VCaP (cell line): ENCODE data around the gene CYP2D6.
A peak's percentile ranks its signal among the peaks of the same experiment; 100 is the strongest.

Experiments
- H3K27ac ChIP-seq: fragments of 450-650 bp; 2 replicates; pipeline ENCODE4 v1.5.1; 2017
- TF ChIP-seq, protein P1 (sequence below): fragments of 450-650 bp; conservative IDR thresholded peaks from 2 replicates; pipeline ENCODE4 v1.5.1; 2017; ENCODE audit warnings: mild to moderate bottlenecking, moderate library complexity

The CYP2D6 gene

DNA sequence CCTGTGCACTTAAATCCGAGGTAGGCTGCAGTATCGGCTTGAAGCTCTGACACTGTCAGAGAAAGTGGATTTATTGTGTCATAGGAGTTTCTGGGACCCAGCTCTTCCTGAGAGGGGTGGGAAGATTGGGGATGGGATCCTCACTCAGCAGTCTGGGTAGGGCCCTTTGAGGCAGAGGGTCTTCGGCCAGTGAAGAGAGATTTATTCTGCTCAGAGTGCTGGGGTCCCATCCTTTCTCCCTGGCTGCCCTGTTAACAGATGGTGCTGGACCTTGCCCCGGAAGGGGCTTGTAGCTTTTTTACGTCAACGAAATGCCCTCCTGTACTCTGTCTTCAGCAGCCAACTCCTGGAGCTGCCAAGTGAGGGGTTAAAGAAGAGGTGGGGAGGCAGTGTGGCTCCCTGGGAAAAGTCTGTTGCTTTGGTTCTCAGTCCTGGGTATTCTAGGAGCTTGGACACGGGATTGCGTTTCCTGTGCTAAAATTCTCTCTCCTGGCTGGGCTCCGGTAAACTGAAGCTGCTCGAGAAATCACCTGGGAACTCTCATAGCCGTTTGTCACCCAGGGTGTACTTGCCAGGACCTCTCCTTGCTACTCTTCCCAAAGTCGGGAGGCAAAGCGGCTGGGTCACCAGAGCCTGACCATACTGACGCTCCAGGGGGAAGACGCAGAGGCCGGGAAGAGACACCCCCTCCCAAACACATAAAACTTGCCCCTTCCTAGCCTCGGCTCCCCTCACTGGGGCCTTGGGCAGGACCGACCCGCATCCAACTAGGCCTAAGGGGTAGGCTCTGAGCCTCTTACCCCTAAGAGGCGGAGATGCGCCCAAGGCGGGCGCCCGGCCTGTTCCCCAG lies 51.9 kb downstream of the CYP2D6 start:
- peak overlapping the region; percentile 95 for H3K27ac ChIP-seq
- TF ChIP-seq, protein P1, sequence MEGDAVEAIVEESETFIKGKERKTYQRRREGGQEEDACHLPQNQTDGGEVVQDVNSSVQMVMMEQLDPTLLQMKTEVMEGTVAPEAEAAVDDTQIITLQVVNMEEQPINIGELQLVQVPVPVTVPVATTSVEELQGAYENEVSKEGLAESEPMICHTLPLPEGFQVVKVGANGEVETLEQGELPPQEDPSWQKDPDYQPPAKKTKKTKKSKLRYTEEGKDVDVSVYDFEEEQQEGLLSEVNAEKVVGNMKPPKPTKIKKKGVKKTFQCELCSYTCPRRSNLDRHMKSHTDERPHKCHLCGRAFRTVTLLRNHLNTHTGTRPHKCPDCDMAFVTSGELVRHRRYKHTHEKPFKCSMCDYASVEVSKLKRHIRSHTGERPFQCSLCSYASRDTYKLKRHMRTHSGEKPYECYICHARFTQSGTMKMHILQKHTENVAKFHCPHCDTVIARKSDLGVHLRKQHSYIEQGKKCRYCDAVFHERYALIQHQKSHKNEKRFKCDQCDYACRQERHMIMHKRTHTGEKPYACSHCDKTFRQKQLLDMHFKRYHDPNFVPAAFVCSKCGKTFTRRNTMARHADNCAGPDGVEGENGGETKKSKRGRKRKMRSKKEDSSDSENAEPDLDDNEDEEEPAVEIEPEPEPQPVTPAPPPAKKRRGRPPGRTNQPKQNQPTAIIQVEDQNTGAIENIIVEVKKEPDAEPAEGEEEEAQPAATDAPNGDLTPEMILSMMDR = no peak

GRCh38 chr22:42077486-42078125 lies 53.0 kb downstream of the CYP2D6 start:
- H3K27ac ChIP-seq = peak overlapping the region; percentile 95
- TF ChIP-seq, protein P1 = no peak

DNA sequence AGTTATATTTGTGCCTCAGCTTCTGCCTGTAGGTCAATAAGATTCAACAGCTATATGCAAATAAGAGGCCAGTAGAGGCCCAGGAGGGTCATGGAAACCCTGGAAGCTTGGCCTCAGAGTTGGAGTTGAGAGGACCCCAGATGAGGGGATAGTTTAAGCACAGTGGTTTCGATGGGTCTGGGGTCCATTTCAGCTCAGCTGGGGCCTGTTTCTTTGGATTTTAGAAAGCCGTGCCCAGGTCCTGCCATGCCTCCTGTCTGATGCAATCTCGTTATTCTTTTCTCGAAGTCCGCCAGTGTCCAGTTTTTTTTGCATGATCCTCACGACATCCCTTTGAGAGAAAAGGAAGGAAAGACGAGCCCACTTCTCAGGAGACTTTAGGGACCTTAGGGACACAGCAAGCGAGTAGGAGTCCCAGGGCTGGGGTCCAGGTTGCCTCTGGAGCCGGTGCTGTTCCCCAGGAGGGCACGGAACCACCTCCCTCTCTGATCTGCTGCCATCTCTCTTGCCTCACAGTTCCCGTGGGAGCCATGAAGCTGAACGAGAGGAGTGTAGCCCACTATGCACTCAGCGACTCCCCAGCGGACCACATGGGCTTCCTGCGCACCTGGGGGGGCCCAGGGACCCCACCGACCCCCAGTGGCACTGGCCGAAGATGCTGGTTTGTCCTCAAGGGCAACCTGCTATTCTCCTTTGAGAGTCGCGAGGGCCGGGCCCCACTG lies 53.7 kb downstream of the CYP2D6 start:
- no peak overlapping the region; the same call in 1 of the 2 replicates for H3K27ac ChIP-seq
- TF ChIP-seq, protein P1 = no peak
